NK-92 treated with Interleukin-12 subunit alpha and Interleukin-12 subunit beta, amount 100 ng/mL, for 24 hours (cell line): ENCODE measurements around the gene ATCAY.
"Not testable (repeated sequence)": the region's sequence is repeated elsewhere in the genome, so short reads cannot be mapped to it uniquely, and the experiment has no call there.

Source experiments
- DNase-seq: peaks from one replicate; lab custom pipeline; 2025; lab: John Stamatoyannopoulos, UW

The ATCAY gene

GRCh38 chr19:3855320-3855719, 25.2 kb upstream of the ATCAY start:
- no peak for DNase-seq

- DNase-seq, result no peak
Observed at GRCh38 chr19:3857449-3858003, 23.0 kb upstream of the ATCAY start.

- no peak for DNase-seq
Observed at GRCh38 chr19:3860499-3860898, 20.0 kb upstream of the ATCAY start.

- no peak for DNase-seq
Observed at GRCh38 chr19:3862826-3863500, 17.5 kb upstream of the ATCAY start.

- no peak for DNase-seq
Observed at GRCh38 chr19:3863648-3864047, 16.8 kb upstream of the ATCAY start.

GRCh38 chr19:3866910-3867638, 13.4 kb upstream of the ATCAY start:
- DNase-seq, result no peak

- DNase-seq, result no peak
Observed at GRCh38 chr19:3867971-3868769, 12.3 kb upstream of the ATCAY start.

GRCh38 chr19:3868770-3869456, 11.6 kb upstream of the ATCAY start, which contains the start of gene ZFR2:
Gene ZFR2, minus strand, starts transcription at chr19:3869038. Its CDS starts 21 bp downstream, at chr19:3869017.
- no peak for DNase-seq

GRCh38 chr19:3873151-3873550, 7.3 kb upstream of the ATCAY start:
- no peak for DNase-seq

- not testable (repeated sequence) for DNase-seq
Observed at GRCh38 chr19:3874695-3875094, 5.8 kb upstream of the ATCAY start.

- DNase-seq, result no peak
Observed at GRCh38 chr19:3879656-3880055, 829 bp upstream of the ATCAY start.

- DNase-seq, result no peak
Observed at GRCh38 chr19:3881272-3882040, 971 bp downstream of the ATCAY start.

- DNase-seq, result no peak
Observed at GRCh38 chr19:3882041-3882384, 1.5 kb downstream of the ATCAY start.

GRCh38 chr19:3890591-3890990, 10.1 kb downstream of the ATCAY start:
- no peak for DNase-seq

GRCh38 chr19:3893509-3894179, 13.2 kb downstream of the ATCAY start:
- DNase-seq, result no peak

GRCh38 chr19:3894959-3895358, 14.5 kb downstream of the ATCAY start:
- not testable (repeated sequence) for DNase-seq

GRCh38 chr19:3895788-3896187, 15.3 kb downstream of the ATCAY start:
- no peak for DNase-seq

GRCh38 chr19:3897936-3898335, 17.5 kb downstream of the ATCAY start:
- peak; percentile 12 for DNase-seq

- no peak for DNase-seq
Observed at GRCh38 chr19:3898426-3898825, 17.9 kb downstream of the ATCAY start.

GRCh38 chr19:3899531-3900294, 19.2 kb downstream of the ATCAY start:
- no peak for DNase-seq
